ENCODE measurements around the gene MACROD2.
"Not testable (repeated sequence)": the region's sequence is repeated elsewhere in the genome, so short reads cannot be mapped to it uniquely, and the experiment has no call there.

MACROD2 gene

GRCh38 chr20:13995086-13995665 is at the start of gene MACROD2:
MACROD2 (plus strand) TSS chr20:13995516.
- peak; percentile 94 for DNase-seq

GRCh38 chr20:13947719-13948118 is 47.6 kb upstream of the MACROD2 start:
- no peak for DNase-seq

GRCh38 chr20:13953227-13953626 is 42.1 kb upstream of the MACROD2 start:
- no peak for DNase-seq

GRCh38 chr20:13960119-13960518 is 35.2 kb upstream of the MACROD2 start:
- DNase-seq: no peak

- DNase-seq: no peak
Measured at GRCh38 chr20:13960525-13960924, 34.8 kb upstream of the MACROD2 start.

- no peak for DNase-seq
Measured at GRCh38 chr20:13984211-13984610, 11.1 kb upstream of the MACROD2 start.

GRCh38 chr20:13990465-13990864 is 4.9 kb upstream of the MACROD2 start, which contains the start of gene SEL1L2:
SEL1L2 (minus strand) TSS chr20:13990614; CDS start chr20:13990534, 80 bp downstream.
- DNase-seq: no peak

GRCh38 chr20:13991311-13991710 is 4.0 kb upstream of the MACROD2 start:
- no peak for DNase-seq

GRCh38 chr20:13991955-13992354 is 3.4 kb upstream of the MACROD2 start:
- DNase-seq: not testable (repeated sequence)

- peak; percentile 8 for DNase-seq
Measured at GRCh38 chr20:13995841-13996240, 525 bp downstream of the MACROD2 start.

- DNase-seq: no peak
Measured at GRCh38 chr20:13996265-13996664, 949 bp downstream of the MACROD2 start.

GRCh38 chr20:14000917-14001316 is 5.6 kb downstream of the MACROD2 start:
- no peak for DNase-seq

GRCh38 chr20:14005996-14006395 is 10.7 kb downstream of the MACROD2 start:
- DNase-seq: no peak

- no peak for DNase-seq
Measured at GRCh38 chr20:14009208-14009607, 13.9 kb downstream of the MACROD2 start.

- no peak for DNase-seq
Measured at GRCh38 chr20:14012671-14013070, 17.4 kb downstream of the MACROD2 start.

GRCh38 chr20:14030991-14031390 is 35.7 kb downstream of the MACROD2 start:
- no peak for DNase-seq

GRCh38 chr20:14033310-14033709 is 38.0 kb downstream of the MACROD2 start:
- no peak for DNase-seq

GRCh38 chr20:14036567-14036966 is 41.3 kb downstream of the MACROD2 start:
- DNase-seq: no peak

- not testable (repeated sequence) for DNase-seq
Measured at GRCh38 chr20:14044712-14045276, 49.5 kb downstream of the MACROD2 start.

- DNase-seq: no peak
Measured at GRCh38 chr20:14046534-14046933, 51.2 kb downstream of the MACROD2 start.

GRCh38 chr20:14049111-14049510 is 53.8 kb downstream of the MACROD2 start:
- DNase-seq: no peak

GRCh38 chr20:14051454-14051853 is 56.1 kb downstream of the MACROD2 start:
- no peak for DNase-seq

- peak; percentile 63 for DNase-seq
Measured at GRCh38 chr20:14055127-14055742, 59.9 kb downstream of the MACROD2 start.

GRCh38 chr20:14062171-14062570 is 66.9 kb downstream of the MACROD2 start:
- DNase-seq: no peak

GRCh38 chr20:14062786-14063185 is 67.5 kb downstream of the MACROD2 start:
- DNase-seq: no peak
